Heart left ventricle (tissue), 13 donors: ENCODE measurements around the gene CALML5.

Experiments used
- POLR2A ChIP-seq, 2 donors: fragments of 450-650 bp; IDR thresholded peaks; one replicate each; pipeline ENCODE4 v1.6.1; 2017; ENCODE audit warnings: antibody characterized with exemption in 2 of 2, mild to moderate bottlenecking in 2 of 2, moderate library complexity in 2 of 2
- TF ChIP-seq, protein P1 (sequence below), 12 donors: fragments of 200-600 bp; sonication (generic) in 4 of 12; IDR thresholded peaks; one replicate each; pipeline versions ENCODE4 v1.5.0 to v1.8.0; 2018 to 2022; ENCODE audit warnings: antibody characterized with exemption in 12 of 12, mild to moderate bottlenecking in 5 of 12
- donor health status: ischemic (EF 13 %, LVEDD 7.1; RV severe dilation, severe dysfunction).
- donor health status: DM: no; HTN: yes; CAD: no.
- donor health status: DM: no; HTN: no; CAD: no.
- donor health status: ischemic (EF 25% LVEDD 6.9; RV normal size, moderate dysfunction).
- donor health status: ischemic (EF 25% LVEDD 5.7; RV mildly dilated, moderate dysfunction).
- donor health status: ischemic (EF 35%, LVEDD 5.7; RV mildly dilated, moderate dysfunction).
- donor health status: nonischemic (EF 11% LVEDD 7.7; RV severe dilation, severe dysfunction).
- donor health status: DM: yes; HTN: yes; CAD: no.
- donor health status: PGD.
- donor health status: ischemic (EF 29% LVEDD 5.4; RV normal size, mild dysfunction).
- donor health status: nonischemic (EF 23%, LVEDD 6.1; RV moderate dilation, normal function).

DNA sequence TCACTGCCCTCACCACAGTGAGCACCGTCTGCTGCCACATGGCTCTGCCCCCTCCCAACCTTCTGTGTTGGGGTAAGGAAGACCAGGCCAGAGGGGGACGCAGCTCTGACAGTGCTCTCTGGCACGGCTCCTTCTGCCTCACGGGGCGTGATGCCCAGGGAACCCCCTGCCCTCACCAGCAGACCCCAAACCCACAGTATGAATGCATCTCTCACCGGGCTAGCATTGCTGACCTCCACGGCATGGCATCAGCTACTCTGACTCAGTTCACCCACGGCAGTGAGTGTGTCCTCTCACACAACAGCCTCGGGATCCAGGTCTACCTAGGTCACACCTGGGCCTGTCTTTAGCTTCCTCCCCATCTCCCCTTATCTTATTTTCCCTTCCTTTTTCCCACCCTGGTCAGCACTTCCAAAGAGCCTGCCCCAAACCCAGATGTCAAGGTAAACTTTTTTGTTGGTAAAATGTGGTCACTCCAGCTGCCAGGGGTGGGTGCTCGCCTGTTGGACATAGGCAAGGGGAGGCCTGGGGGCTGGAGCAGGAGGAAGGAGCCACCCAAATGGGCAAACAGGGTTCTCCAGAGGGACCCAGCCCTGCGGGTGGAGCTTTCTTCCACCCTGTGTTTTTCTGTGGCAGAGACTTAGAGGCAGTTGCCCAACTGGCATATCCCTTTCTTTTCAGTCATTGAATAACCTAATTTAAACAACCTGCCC, 29.8 kb upstream of the CALML5 start:
- TF ChIP-seq, protein P1, sequence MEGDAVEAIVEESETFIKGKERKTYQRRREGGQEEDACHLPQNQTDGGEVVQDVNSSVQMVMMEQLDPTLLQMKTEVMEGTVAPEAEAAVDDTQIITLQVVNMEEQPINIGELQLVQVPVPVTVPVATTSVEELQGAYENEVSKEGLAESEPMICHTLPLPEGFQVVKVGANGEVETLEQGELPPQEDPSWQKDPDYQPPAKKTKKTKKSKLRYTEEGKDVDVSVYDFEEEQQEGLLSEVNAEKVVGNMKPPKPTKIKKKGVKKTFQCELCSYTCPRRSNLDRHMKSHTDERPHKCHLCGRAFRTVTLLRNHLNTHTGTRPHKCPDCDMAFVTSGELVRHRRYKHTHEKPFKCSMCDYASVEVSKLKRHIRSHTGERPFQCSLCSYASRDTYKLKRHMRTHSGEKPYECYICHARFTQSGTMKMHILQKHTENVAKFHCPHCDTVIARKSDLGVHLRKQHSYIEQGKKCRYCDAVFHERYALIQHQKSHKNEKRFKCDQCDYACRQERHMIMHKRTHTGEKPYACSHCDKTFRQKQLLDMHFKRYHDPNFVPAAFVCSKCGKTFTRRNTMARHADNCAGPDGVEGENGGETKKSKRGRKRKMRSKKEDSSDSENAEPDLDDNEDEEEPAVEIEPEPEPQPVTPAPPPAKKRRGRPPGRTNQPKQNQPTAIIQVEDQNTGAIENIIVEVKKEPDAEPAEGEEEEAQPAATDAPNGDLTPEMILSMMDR (IDR thresholded peaks at IDR 0.05) = no peak
- no peak for TF ChIP-seq POLR2A (IDR thresholded peaks at IDR 0.05)
